ENCODE results near the gene SPA17. TPM values are rescaled to one million over a fixed set of nuclear protein-coding genes. Genes with fewer than 3 reads are reported as not detected.

Gene SPA17
- total RNA-seq, 2 experiments from 2014 or later = 5.1 to 5.5 TPM

DNA sequence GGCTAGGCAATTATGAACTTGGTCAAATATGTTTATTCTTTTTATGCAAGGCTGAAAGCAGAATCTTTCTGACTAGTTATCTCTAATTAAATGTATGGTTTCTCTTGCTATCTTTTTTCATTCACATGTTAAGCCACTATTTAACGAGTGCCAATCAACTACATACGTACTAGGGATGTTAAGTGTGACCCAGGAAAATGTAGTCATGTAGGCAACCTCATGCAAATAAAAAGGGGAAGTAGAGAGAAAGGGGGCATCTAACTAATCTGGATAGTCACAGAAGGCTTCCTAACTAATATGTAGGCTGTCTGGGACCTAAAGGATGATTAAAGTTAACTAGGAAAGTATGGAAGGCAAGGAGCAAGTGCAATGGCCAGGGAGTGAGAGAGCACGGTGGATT is 27.6 kb upstream of the SPA17 start:
- no peaks in the 10 kb centered on the region for H3K9me3 ChIP-seq (ENCODE audit: low read length)
- H3K9me2 ChIP-seq (ENCODE audit: insufficient read depth, low read length) = no peaks in the 10 kb centered on the region
- no peak overlapping the region for H3K4me3 ChIP-seq (ENCODE audit: low read depth, low read length, poor library complexity, severe bottlenecking)
- intact Hi-C loops (cut with micrococcal nuclease; ENCODE audit: unreplicated experiment) = no loop called here
- ChIA-PET POLR2A (interaction anchor here (0.8 to 1.2 kb wide), 2 partner anchors 16 to 21 kb away, joined by 4 to 6 read pairs; no protein-coding TSS in a partner anchor), CTCF (ENCODE audit: unreplicated experiment) (no interaction called here)
- H4K20me1 ChIP-seq (ENCODE audit: insufficient read depth, low read length) = no peaks in the 10 kb centered on the region
- H3K4me2 ChIP-seq (ENCODE audit: low read length) = peak overlapping the region; percentile 8; the same call in 1 of the 2 replicates
- no peak overlapping the region for H3K27ac ChIP-seq (ENCODE audit: low read depth, low read length, poor library complexity, severe bottlenecking)
- no TSS peak for BruUV-seq (replicated peaks)
- peaks cover 8% of the 10 kb centered on the region for H3K4me1 ChIP-seq (ENCODE audit: insufficient read depth, low read length, poor library complexity, severe bottlenecking)
- no peaks in the 10 kb centered on the region for H3K36me3 ChIP-seq (ENCODE audit: insufficient read depth, low read length)
- TF ChIP-seq CTCF (conservative IDR thresholded peaks at IDR 0.05; ENCODE audit: low read length) = no peak
- TF ChIP-seq EZH2phosphoT487 (IDR thresholded peaks at IDR 0.05; ENCODE audit: borderline replicate concordance, low read depth, low read length) = no peak
- no peaks in the 10 kb centered on the region for H3K79me2 ChIP-seq (ENCODE audit: insufficient read depth, low read depth, low read length)
- DNase-seq (ENCODE audit: low spot score) = peak; percentile 32
- no peak overlapping the region; the same call in 1 of the 2 replicates for H2AFZ ChIP-seq (ENCODE audit: low read length)

DNA sequence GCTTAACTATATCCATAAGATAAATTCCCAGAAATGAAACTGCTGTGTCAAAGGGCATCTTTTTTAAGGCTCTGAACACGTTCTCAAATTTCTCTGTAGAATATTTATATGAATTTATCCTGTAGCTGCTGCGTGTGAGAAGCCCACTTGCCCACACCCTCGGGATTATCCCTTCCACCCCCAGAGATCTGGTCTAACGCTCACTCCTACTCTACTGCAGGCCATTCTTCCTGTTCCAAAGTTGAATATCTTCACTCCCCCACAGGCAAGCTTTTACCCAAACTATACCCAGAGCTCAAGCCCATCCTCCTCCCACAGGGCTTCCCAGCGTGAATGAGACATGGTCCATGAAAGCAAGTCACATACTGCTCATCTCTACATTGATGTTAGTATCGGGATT is 25.1 kb upstream of the SPA17 start:
- H4K20me1 ChIP-seq (ENCODE audit: insufficient read depth, low read length) = no peaks in the 10 kb centered on the region
- no TSS peak for BruUV-seq (replicated peaks)
- H3K9me3 ChIP-seq (ENCODE audit: low read length) = no peaks in the 10 kb centered on the region
- no peak overlapping the region for H3K27ac ChIP-seq (ENCODE audit: low read depth, low read length, poor library complexity, severe bottlenecking)
- H3K9me2 ChIP-seq (ENCODE audit: insufficient read depth, low read length) = no peaks in the 10 kb centered on the region
- H3K4me2 ChIP-seq (ENCODE audit: low read length) = no peak overlapping the region
- TF ChIP-seq CTCF (conservative IDR thresholded peaks at IDR 0.05; ENCODE audit: low read length) (no peak), EZH2phosphoT487 (IDR thresholded peaks at IDR 0.05; ENCODE audit: borderline replicate concordance, low read depth, low read length) (no peak)
- no peak for DNase-seq (ENCODE audit: low spot score)
- no peaks in the 10 kb centered on the region for H3K79me2 ChIP-seq (ENCODE audit: insufficient read depth, low read depth, low read length)
- intact Hi-C loops (cut with micrococcal nuclease; ENCODE audit: unreplicated experiment) = no loop called here
- H3K36me3 ChIP-seq (ENCODE audit: insufficient read depth, low read length) = no peaks in the 10 kb centered on the region
- H2AFZ ChIP-seq (ENCODE audit: low read length) = no peak overlapping the region
- H3K4me3 ChIP-seq (ENCODE audit: low read depth, low read length, poor library complexity, severe bottlenecking) = no peak overlapping the region
- ChIA-PET POLR2A (interaction anchor here (0.7 to 1.2 kb wide), 4 partner anchors 60 to 463 kb away, joined by 3 to 6 read pairs (median 3); partner anchors contain the start of gene TMEM218), CTCF (ENCODE audit: unreplicated experiment) (no interaction called here)
- H3K4me1 ChIP-seq (ENCODE audit: insufficient read depth, low read length, poor library complexity, severe bottlenecking) = peaks cover 8% of the 10 kb centered on the region

GRCh38 chr11:124656774-124657630 is 16.7 kb upstream of the SPA17 start:
- POLR2A ChIA-PET = interaction anchor here (0.6 to 1.2 kb wide), 2 partner anchors 17 to 81 kb away, joined by 4 to 5 read pairs; no protein-coding TSS in a partner anchor
- CTCF ChIA-PET (ENCODE audit: unreplicated experiment) = no interaction called here
- intact Hi-C loops (cut with micrococcal nuclease; ENCODE audit: unreplicated experiment) = no loop called here

More at GRCh38 chr11:124656774-124657630, 16.7 kb upstream of the SPA17 start:
- H3K4me3 ChIP-seq (ENCODE audit: low read depth, low read length, poor library complexity, severe bottlenecking) = no peak overlapping the region
- no peaks in the 10 kb centered on the region for H3K9me2 ChIP-seq (ENCODE audit: insufficient read depth, low read length)
- no peaks in the 10 kb centered on the region for H4K20me1 ChIP-seq (ENCODE audit: insufficient read depth, low read length)
- H3K4me1 ChIP-seq (ENCODE audit: insufficient read depth, low read length, poor library complexity, severe bottlenecking) = no peaks in the 10 kb centered on the region
- DNase-seq (ENCODE audit: low spot score) = no peak
- no peaks in the 10 kb centered on the region for H3K79me2 ChIP-seq (ENCODE audit: insufficient read depth, low read depth, low read length)
- H3K4me2 ChIP-seq (ENCODE audit: low read length) = no peak overlapping the region
- H3K36me3 ChIP-seq (ENCODE audit: insufficient read depth, low read length) = 0 out of 2 replicates have a peak, but pooled peaks cover 3% of the 10 kb centered on the region
- TF ChIP-seq CTCF (conservative IDR thresholded peaks at IDR 0.05; ENCODE audit: low read length) = no peak
- TF ChIP-seq EZH2phosphoT487 (IDR thresholded peaks at IDR 0.05; ENCODE audit: borderline replicate concordance, low read depth, low read length) = no peak
- H2AFZ ChIP-seq (ENCODE audit: low read length) = no peak overlapping the region
- no peak overlapping the region for H3K27ac ChIP-seq (ENCODE audit: low read depth, low read length, poor library complexity, severe bottlenecking)
- no TSS peak for BruUV-seq (replicated peaks)
- no peaks in the 10 kb centered on the region for H3K9me3 ChIP-seq (ENCODE audit: low read length)

Measured in OCI-LY7 (cell line).